DOHH2 (cell line): ENCODE results near the gene INSC.

Experiments used
- CTCF ChIP-seq: fragments of 200-600 bp; sonication (generic); IDR thresholded peaks from one replicate; pipeline ENCODE4 v1.5.1; 2014; ENCODE audit warnings: antibody characterized with exemption, mild to moderate bottlenecking, low read depth, low read length; ENCODE audit not compliant: poor library complexity, severe bottlenecking
- EZH2phosphoT487 ChIP-seq: fragments of 200-600 bp; sonication (generic); IDR thresholded peaks from 2 replicates; pipeline ENCODE4 v1.6.1; 2017; ENCODE audit warnings: borderline replicate concordance, mild to moderate bottlenecking, antibody characterized with exemption, low read length, moderate library complexity, mixed read lengths

GRCh38 chr11:15192005-15192556 is 77.4 kb downstream of the INSC start:
- no peak for TF ChIP-seq EZH2phosphoT487
- TF ChIP-seq CTCF = no peak
